ENCODE results near the gene POU5F2. TPM values are rescaled to one million over a fixed set of nuclear protein-coding genes. Genes with fewer than 3 reads are reported as not detected.

The POU5F2 gene
- total and polyA plus RNA-seq, 2 of the 4 experiments (the other 2 are of a cell fraction) = 0.02 to 1.1 TPM

DNA sequence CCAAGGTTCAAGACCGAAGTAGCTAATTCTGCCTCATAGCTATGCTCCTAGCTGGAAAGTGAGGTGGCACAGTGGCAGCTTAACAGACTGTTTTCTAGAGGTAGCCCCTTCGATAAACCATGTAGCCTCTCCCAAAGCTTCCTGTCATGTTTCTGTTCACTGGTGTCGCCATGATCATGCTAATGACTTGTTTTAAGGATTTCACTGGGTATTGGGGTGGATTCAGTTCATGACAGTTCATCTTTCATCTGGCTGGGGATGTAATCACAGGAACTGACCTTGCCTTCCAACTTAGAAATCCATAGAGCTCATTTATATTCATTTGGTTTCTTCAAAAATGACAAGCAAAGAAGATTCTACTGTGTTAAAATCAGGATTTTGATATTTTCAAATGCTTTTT is 9.4 kb downstream of the POU5F2 start:
- H3K4me3 ChIP-seq (ENCODE audit: insufficient read depth, low read depth, low read length) = no peak overlapping the region
- H2BK15ac ChIP-seq (ENCODE audit: low read depth, low read length) = no peak overlapping the region
- no TSS peak for BruUV-seq (replicated peaks)
- no peak overlapping the region for H3K56ac ChIP-seq (ENCODE audit: extremely low read depth, insufficient read depth, low read length)
- no peaks in the 10 kb centered on the region for H3K79me1 ChIP-seq (ENCODE audit: low read depth in 1 of 2, low read length in 2 of 2)
- H3K4me1 ChIP-seq (ENCODE audit: control insufficient read depth, insufficient read depth, low read length) = no peaks in the 10 kb centered on the region; the same call in 1 of the 2 replicates
- no peak overlapping the region for H2BK20ac ChIP-seq (ENCODE audit: low read depth, low read length)
- no peak overlapping the region for H3K23ac ChIP-seq (ENCODE audit: low read depth, low read length)
- DNase-seq = no peak
- H3K4ac ChIP-seq (ENCODE audit: low read depth, low read length) = no peak overlapping the region
- no peaks in the 10 kb centered on the region for H3K27me3 ChIP-seq (ENCODE audit: control insufficient read depth, insufficient read depth, low read length)
- no peak overlapping the region for H3K14ac ChIP-seq (replicated peaks; ENCODE audit: low read depth, low read length)
- H3K9me3 ChIP-seq (ENCODE audit: control insufficient read depth, insufficient read depth, low read length) = no peaks in the 10 kb centered on the region
- intact Hi-C loops (cut with micrococcal nuclease) = no loop called here
- dilution Hi-C loops (cut with HindIII; ENCODE audit: low sequenced_read_pairs, unreplicated experiment) = no loop called here
- no peaks in the 10 kb centered on the region for H4K20me1 ChIP-seq (ENCODE audit: insufficient read depth, low read length)
- no peaks in the 10 kb centered on the region for H3K36me3 ChIP-seq (ENCODE audit: control insufficient read depth, insufficient read depth, low read length)
- no peak overlapping the region for H2AK5ac ChIP-seq (ENCODE audit: low read depth, low read length)
- no peak overlapping the region for H4K5ac ChIP-seq (ENCODE audit: low read depth, low read length)
- CTCF ChIA-PET = interaction anchor here (1.3 kb wide), 1 partner anchor 9 kb away, joined by 3 read pairs; no protein-coding TSS in a partner anchor
- no peak overlapping the region for H2AK9ac ChIP-seq (replicated peaks; ENCODE audit: low read depth, low read length, poor library complexity)
- H2AFZ ChIP-seq (replicated peaks; ENCODE audit: low read length, poor library complexity) = no peak overlapping the region
- no peak overlapping the region for H3K4me2 ChIP-seq (ENCODE audit: low read depth, low read length)
- H4K8ac ChIP-seq (ENCODE audit: low read depth in 2 of 2, low read length in 2 of 2) = no peak overlapping the region
- no peak overlapping the region for H3K18ac ChIP-seq (ENCODE audit: low read depth, low read length)
- TF ChIP-seq SMC3 (IDR thresholded peaks at IDR 0.05; ENCODE audit: low read depth, low read length) (no peak), MAFK (IDR thresholded peaks at IDR 0.05; ENCODE audit: low read depth, low read length) (no peak), CHD1 (IDR thresholded peaks at IDR 0.05; ENCODE audit: low read depth, low read length) (no peak), RCOR1 (IDR thresholded peaks at IDR 0.05; ENCODE audit: insufficient replicate concordance, low read length) (no peak), RAD21 (IDR thresholded peaks at IDR 0.05; ENCODE audit: low read length) (no peak), FOS (IDR thresholded peaks at IDR 0.05; ENCODE audit: low read depth, low read length) (no peak), POLR2A (IDR thresholded peaks at IDR 0.05; ENCODE audit: low read depth, low read length) (no peak), NFE2L2 (IDR thresholded peaks at IDR 0.05; ENCODE audit: low read depth, low read length) (no peak), MAZ (IDR thresholded peaks at IDR 0.05; ENCODE audit: borderline replicate concordance, low read depth, low read length) (no peak), BHLHE40 (IDR thresholded peaks at IDR 0.05; ENCODE audit: low read depth, low read length) (no peak)
- TF ChIP-seq, protein P1, sequence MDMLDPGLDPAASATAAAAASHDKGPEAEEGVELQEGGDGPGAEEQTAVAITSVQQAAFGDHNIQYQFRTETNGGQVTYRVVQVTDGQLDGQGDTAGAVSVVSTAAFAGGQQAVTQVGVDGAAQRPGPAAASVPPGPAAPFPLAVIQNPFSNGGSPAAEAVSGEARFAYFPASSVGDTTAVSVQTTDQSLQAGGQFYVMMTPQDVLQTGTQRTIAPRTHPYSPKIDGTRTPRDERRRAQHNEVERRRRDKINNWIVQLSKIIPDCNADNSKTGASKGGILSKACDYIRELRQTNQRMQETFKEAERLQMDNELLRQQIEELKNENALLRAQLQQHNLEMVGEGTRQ (IDR thresholded peaks at IDR 0.05; ENCODE audit: low read depth, low read length) = no peak
- TF ChIP-seq, protein P2, sequence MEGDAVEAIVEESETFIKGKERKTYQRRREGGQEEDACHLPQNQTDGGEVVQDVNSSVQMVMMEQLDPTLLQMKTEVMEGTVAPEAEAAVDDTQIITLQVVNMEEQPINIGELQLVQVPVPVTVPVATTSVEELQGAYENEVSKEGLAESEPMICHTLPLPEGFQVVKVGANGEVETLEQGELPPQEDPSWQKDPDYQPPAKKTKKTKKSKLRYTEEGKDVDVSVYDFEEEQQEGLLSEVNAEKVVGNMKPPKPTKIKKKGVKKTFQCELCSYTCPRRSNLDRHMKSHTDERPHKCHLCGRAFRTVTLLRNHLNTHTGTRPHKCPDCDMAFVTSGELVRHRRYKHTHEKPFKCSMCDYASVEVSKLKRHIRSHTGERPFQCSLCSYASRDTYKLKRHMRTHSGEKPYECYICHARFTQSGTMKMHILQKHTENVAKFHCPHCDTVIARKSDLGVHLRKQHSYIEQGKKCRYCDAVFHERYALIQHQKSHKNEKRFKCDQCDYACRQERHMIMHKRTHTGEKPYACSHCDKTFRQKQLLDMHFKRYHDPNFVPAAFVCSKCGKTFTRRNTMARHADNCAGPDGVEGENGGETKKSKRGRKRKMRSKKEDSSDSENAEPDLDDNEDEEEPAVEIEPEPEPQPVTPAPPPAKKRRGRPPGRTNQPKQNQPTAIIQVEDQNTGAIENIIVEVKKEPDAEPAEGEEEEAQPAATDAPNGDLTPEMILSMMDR (conservative IDR thresholded peaks at IDR 0.05; ENCODE audit: low read depth, low read length) = no peak
- TF ChIP-seq, protein P3, sequence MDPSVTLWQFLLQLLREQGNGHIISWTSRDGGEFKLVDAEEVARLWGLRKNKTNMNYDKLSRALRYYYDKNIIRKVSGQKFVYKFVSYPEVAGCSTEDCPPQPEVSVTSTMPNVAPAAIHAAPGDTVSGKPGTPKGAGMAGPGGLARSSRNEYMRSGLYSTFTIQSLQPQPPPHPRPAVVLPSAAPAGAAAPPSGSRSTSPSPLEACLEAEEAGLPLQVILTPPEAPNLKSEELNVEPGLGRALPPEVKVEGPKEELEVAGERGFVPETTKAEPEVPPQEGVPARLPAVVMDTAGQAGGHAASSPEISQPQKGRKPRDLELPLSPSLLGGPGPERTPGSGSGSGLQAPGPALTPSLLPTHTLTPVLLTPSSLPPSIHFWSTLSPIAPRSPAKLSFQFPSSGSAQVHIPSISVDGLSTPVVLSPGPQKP (IDR thresholded peaks at IDR 0.05; ENCODE audit: borderline replicate concordance, low read depth, low read length) = no peak
- H3K27ac ChIP-seq (ENCODE audit: insufficient read depth, low read length) = no peak overlapping the region
- WGBS, 2 experiments (ENCODE audit: extremely low coverage in 2 of 2, insufficient read length in 1 of 2) = no CpG with 5 or more reads among the region's 3 CpGs
- POLR2A ChIA-PET (ENCODE audit: unreplicated experiment) = no interaction called here
- H2BK5ac ChIP-seq (ENCODE audit: low read depth, low read length, poor library complexity, severe bottlenecking) = no peak overlapping the region
- in situ Hi-C loops (cut with MboI; ENCODE audit: low sequenced_read_pairs) = no loop called here
- ATAC-seq (ENCODE audit: low read depth) = no peak
- no peak overlapping the region for H3K9ac ChIP-seq (ENCODE audit: low read depth, low read length)
- H4K91ac ChIP-seq (ENCODE audit: insufficient read depth, low read depth, low read length) = no peak overlapping the region
- no peaks in the 10 kb centered on the region for H3K9me1 ChIP-seq (ENCODE audit: insufficient read depth, low read length)
- H2BK120ac ChIP-seq (ENCODE audit: low read depth, low read length) = no peak overlapping the region

Data from IMR-90 (cell line).